ENCODE data around the gene FOXL2NB.

DNA sequence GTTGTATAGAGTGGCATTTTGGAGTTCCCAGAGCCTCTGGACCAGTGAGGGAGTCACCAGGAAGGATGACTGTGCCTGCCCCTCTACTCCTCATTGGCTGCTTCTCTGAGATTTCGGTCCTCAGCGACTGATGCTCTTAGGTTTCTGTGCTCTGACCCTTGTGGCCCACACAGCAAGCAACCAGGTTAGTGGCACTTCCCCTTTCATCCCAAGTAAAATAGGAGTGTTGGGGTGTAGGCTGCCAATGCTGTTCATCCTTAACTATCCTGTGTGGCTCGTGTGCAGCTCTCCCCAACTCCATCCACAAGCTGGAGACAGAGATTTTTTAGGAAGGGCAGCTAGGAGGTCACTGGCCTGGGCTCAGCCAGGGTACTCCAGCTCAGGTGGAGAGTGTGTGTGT, 37.8 kb downstream of the FOXL2NB start:
- TF ChIP-seq CTCF (IDR thresholded peaks at IDR 0.05; ENCODE audit: insufficient read depth, low read depth, low read length) (no peak), EZH2 (IDR thresholded peaks at IDR 0.05; ENCODE audit: insufficient read depth, low read length) (no peak)

Measured in astrocyte (in vitro differentiated cells and primary cell).